WTC11 (cell line): ENCODE measurements around the gene ZBTB43. TPM values are rescaled to one million over a fixed set of nuclear protein-coding genes. Genes with fewer than 3 reads are reported as not detected.

Source experiments
- ATAC-seq: fragments of 200-7000 bp; cut with Tn5 transposase; 2 replicates; pipeline ENCODE4 v1.10.0; 2021; ENCODE audit warnings: mild to moderate bottlenecking, moderate library complexity
- CTCF ChIA-PET: fragments of 300-600 bp; sonication (Branson Sonifier 250); formaldehyde crosslinking; loops from one replicate; lab custom pipeline; 2021; ENCODE audit warnings: antibody characterized with exemption; lab: Charles Lee
- POLR2A ChIA-PET: fragments of 350-600 bp; sonication (Branson Sonifier 250); formaldehyde crosslinking; loops from one replicate; lab custom pipeline; 2021; ENCODE audit warnings: antibody characterized with exemption; lab: Charles Lee
- DNase-seq: peaks from one replicate; pipeline ENCODE4 v3.0.0; 2021; ENCODE audit warnings: low spot score
- H3K27ac Mint-ChIP-seq: 2 replicates; pipeline ENCODE4 v1.8.0; 2021; ENCODE audit warnings: mixed read lengths
- H3K27me3 Mint-ChIP-seq: 2 replicates; pipeline ENCODE4 v1.8.0; 2021; ENCODE audit warnings: low read depth, mild to moderate bottlenecking, moderate library complexity, mixed read lengths
- H3K36me3 Mint-ChIP-seq: 2 replicates; pipeline ENCODE4 v1.8.0; 2021; ENCODE audit warnings: mixed read lengths
- H3K4me1 Mint-ChIP-seq: 2 replicates; pipeline ENCODE4 v1.8.0; 2022; ENCODE audit warnings: mixed read lengths
- H3K4me3 Mint-ChIP-seq: 2 replicates; pipeline ENCODE4 v1.8.0; 2021; ENCODE audit warnings: mild to moderate bottlenecking, moderate library complexity, mixed read lengths
- H3K9me3 Mint-ChIP-seq: 2 replicates; pipeline ENCODE4 v1.8.0; 2021; ENCODE audit warnings: mixed read lengths
- AR ChIP-seq: fragments of 250-450 bp; sonication (Bioruptor Pico); IDR thresholded peaks from 2 replicates; pipeline ENCODE4 v1.9.0; 2021; ENCODE audit warnings: mild to moderate bottlenecking
- CBFB ChIP-seq: sonication (generic); formaldehyde crosslinking; IDR thresholded peaks from 2 replicates; pipeline ENCODE4 v1.8.1; 2022; ENCODE audit warnings: mild to moderate bottlenecking, low read depth, missing genetic modification reagents
- CTCF ChIP-seq: fragments of 200-600 bp; IDR thresholded peaks from 2 replicates; pipeline ENCODE4 v1.8.0; 2022; ENCODE audit warnings: antibody characterized with exemption
- ERG ChIP-seq: fragments of 250-450 bp; sonication (Bioruptor Pico); IDR thresholded peaks from 2 replicates; pipeline ENCODE4 v1.8.0; 2021; ENCODE audit warnings: mild to moderate bottlenecking
- KAT7 ChIP-seq: sonication (generic); formaldehyde crosslinking; IDR thresholded peaks from 2 replicates; pipeline ENCODE4 v1.8.1; 2023; ENCODE audit warnings: missing genetic modification reagents, mild to moderate bottlenecking, borderline replicate concordance
- MYBL2 ChIP-seq: sonication (generic); formaldehyde crosslinking; IDR thresholded peaks from 2 replicates; pipeline ENCODE4 v1.8.1; 2023; ENCODE audit warnings: mild to moderate bottlenecking, moderate library complexity, missing genetic modification reagents
- SP1 ChIP-seq: sonication (generic); formaldehyde crosslinking; conservative IDR thresholded peaks from 2 replicates; pipeline ENCODE4 v1.8.1; 2022; ENCODE audit warnings: missing genetic modification reagents
- TEAD4 ChIP-seq: sonication (generic); formaldehyde crosslinking; IDR thresholded peaks from 2 replicates; pipeline ENCODE4 v1.8.0; 2022; ENCODE audit warnings: mild to moderate bottlenecking, missing genetic modification reagents
- ZNF219 ChIP-seq: sonication (generic); formaldehyde crosslinking; IDR thresholded peaks from 2 replicates; pipeline ENCODE4 v1.8.0; 2023; ENCODE audit warnings: missing genetic modification reagents, mild to moderate bottlenecking, borderline replicate concordance
- ZNF263 ChIP-seq: sonication (generic); formaldehyde crosslinking; IDR thresholded peaks from 2 replicates; pipeline ENCODE4 v1.8.1; 2022; ENCODE audit warnings: low read depth, mild to moderate bottlenecking, moderate library complexity, missing genetic modification reagents
- ZNF425 ChIP-seq: fragments of 250-450 bp; sonication (Bioruptor Pico); conservative IDR thresholded peaks from 2 replicates; pipeline ENCODE4 v1.9.0; 2021; ENCODE audit warnings: mild to moderate bottlenecking
- total RNA-seq: library from RNA; stranded (reverse); gene quantifications from 3 replicates; pipeline ENCODE4 v1.2.3, GENCODE V29; 2021
- TF ChIP-seq, protein P1 (sequence below): sonication (generic); formaldehyde crosslinking; IDR thresholded peaks from 2 replicates; pipeline ENCODE4 v1.8.1; 2023; ENCODE audit warnings: mild to moderate bottlenecking, moderate library complexity, missing genetic modification reagents
- TF ChIP-seq, protein P2 (sequence below): sonication (generic); formaldehyde crosslinking; IDR thresholded peaks from 2 replicates; pipeline ENCODE4 v1.8.1; 2022; ENCODE audit warnings: mild to moderate bottlenecking, missing genetic modification reagents, moderate library complexity, borderline replicate concordance
- TF ChIP-seq, protein P3 (sequence below): fragments of 250-450 bp; sonication (Bioruptor Pico); IDR thresholded peaks from 2 replicates; pipeline ENCODE4 v1.9.0; 2021; ENCODE audit warnings: mild to moderate bottlenecking, borderline replicate concordance

ZBTB43 gene
- total RNA-seq, 1 experiment from 2014 or later, result 23.8 TPM

DNA sequence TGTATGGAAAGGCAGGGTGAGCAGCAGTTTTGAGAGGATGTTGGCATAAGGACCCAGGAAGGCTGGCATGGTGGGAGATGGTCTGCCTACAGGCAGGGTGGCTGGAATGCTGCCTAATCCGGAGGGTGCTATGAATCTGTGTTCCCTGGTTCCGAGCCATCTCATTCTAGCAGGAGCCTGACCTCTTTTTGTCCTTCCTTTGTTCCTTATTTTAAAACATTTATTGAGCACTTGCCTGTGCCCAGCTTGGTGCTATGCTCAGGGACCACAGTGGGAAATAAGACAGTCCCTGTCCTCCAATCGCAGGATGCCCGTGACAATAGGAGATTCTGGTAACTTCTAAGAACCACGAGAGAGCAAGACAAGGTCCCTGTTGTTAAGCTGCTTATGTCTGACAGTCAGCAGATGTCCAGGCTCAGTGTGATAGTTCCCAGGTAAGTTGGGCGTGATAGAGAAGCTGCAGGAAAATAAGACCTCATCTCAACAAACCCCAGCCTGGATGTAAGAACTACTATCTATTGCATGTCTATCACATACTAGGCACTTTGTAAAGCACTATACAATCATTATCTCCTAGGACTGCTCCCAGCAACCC lies 46.5 kb downstream of the ZBTB43 start:
- Mint-ChIP-seq H3K27me3 (peaks cover 13% of the 10 kb centered on the region), H3K4me1 (peaks cover 8% of the 10 kb centered on the region), H3K9me3 (no peaks in the 10 kb centered on the region), H3K27ac (no peak overlapping the region), H3K36me3 (no peaks in the 10 kb centered on the region), H3K4me3 (no peak overlapping the region)
- ChIA-PET POLR2A (no interaction called here), CTCF (interaction anchor here (0.8 to 1.6 kb wide), 4 partner anchors 89 to 372 kb away, joined by 3 to 4 read pairs (median 4); no protein-coding TSS in a partner anchor)
- DNase-seq (no peak), ATAC-seq (no peak)
- TF ChIP-seq CTCF, result no peak
- no peak for TF ChIP-seq KAT7 (CRISPR knock-in tag)
- TF ChIP-seq, protein P1, sequence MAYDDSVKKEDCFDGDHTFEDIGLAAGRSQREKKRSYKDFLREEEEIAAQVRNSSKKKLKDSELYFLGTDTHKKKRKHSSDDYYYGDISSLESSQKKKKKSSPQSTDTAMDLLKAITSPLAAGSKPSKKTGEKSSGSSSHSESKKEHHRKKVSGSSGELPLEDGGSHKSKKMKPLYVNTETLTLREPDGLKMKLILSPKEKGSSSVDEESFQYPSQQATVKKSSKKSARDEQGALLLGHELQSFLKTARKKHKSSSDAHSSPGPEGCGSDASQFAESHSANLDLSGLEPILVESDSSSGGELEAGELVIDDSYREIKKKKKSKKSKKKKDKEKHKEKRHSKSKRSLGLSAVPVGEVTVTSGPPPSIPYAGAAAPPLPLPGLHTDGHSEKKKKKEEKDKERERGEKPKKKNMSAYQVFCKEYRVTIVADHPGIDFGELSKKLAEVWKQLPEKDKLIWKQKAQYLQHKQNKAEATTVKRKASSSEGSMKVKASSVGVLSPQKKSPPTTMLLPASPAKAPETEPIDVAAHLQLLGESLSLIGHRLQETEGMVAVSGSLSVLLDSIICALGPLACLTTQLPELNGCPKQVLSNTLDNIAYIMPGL (CRISPR knock-in tag), result no peak
- TF ChIP-seq AR (CRISPR knock-in tag), result no peak
- no peak for TF ChIP-seq SP1 (CRISPR knock-in tag)
- no peak for TF ChIP-seq TEAD4 (CRISPR knock-in tag)
- TF ChIP-seq MYBL2, result no peak
- TF ChIP-seq, protein P2, sequence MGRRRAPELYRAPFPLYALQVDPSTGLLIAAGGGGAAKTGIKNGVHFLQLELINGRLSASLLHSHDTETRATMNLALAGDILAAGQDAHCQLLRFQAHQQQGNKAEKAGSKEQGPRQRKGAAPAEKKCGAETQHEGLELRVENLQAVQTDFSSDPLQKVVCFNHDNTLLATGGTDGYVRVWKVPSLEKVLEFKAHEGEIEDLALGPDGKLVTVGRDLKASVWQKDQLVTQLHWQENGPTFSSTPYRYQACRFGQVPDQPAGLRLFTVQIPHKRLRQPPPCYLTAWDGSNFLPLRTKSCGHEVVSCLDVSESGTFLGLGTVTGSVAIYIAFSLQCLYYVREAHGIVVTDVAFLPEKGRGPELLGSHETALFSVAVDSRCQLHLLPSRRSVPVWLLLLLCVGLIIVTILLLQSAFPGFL (CRISPR knock-in tag), result no peak
- no peak for TF ChIP-seq ZNF219 (CRISPR knock-in tag)
- no peak for TF ChIP-seq ZNF425 (CRISPR knock-in tag)
- no peak for TF ChIP-seq ZNF263 (CRISPR knock-in tag)
- TF ChIP-seq CBFB (CRISPR knock-in tag), result no peak
- no peak for TF ChIP-seq ERG
- TF ChIP-seq, protein P3, sequence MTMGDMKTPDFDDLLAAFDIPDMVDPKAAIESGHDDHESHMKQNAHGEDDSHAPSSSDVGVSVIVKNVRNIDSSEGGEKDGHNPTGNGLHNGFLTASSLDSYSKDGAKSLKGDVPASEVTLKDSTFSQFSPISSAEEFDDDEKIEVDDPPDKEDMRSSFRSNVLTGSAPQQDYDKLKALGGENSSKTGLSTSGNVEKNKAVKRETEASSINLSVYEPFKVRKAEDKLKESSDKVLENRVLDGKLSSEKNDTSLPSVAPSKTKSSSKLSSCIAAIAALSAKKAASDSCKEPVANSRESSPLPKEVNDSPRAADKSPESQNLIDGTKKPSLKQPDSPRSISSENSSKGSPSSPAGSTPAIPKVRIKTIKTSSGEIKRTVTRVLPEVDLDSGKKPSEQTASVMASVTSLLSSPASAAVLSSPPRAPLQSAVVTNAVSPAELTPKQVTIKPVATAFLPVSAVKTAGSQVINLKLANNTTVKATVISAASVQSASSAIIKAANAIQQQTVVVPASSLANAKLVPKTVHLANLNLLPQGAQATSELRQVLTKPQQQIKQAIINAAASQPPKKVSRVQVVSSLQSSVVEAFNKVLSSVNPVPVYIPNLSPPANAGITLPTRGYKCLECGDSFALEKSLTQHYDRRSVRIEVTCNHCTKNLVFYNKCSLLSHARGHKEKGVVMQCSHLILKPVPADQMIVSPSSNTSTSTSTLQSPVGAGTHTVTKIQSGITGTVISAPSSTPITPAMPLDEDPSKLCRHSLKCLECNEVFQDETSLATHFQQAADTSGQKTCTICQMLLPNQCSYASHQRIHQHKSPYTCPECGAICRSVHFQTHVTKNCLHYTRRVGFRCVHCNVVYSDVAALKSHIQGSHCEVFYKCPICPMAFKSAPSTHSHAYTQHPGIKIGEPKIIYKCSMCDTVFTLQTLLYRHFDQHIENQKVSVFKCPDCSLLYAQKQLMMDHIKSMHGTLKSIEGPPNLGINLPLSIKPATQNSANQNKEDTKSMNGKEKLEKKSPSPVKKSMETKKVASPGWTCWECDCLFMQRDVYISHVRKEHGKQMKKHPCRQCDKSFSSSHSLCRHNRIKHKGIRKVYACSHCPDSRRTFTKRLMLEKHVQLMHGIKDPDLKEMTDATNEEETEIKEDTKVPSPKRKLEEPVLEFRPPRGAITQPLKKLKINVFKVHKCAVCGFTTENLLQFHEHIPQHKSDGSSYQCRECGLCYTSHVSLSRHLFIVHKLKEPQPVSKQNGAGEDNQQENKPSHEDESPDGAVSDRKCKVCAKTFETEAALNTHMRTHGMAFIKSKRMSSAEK, result no peak
